Left lung (tissue), 8 donors: ENCODE measurements around the gene LPCAT1. TPM values are rescaled to one million over a fixed set of nuclear protein-coding genes. Genes with fewer than 3 reads are reported as not detected.

Experiments used
- microRNA-seq, 2 donors: library from miRNA; unstranded; fragments of <30 nt; microRNA quantifications; one replicate each; pipeline ENCODE4, GENCODE V29; 2019
- polyA plus RNA-seq, 6 donors: library from polyadenylated mRNA; unstranded; fragments of 120-200 nt; gene quantifications; one replicate each; pipeline ENCODE4 v1.2.1, GENCODE V29; 2013; ENCODE audit not compliant: insufficient read length in 6 of 6
- total RNA-seq, 2 donors: library from RNA; stranded (reverse); fragmentation: NEBNext Ultra II Directional; extraction: Animal tissue kit (Norgen Biotek cat#: 25700); gene quantifications; one replicate each; pipeline ENCODE4 v1.2.1, GENCODE V29; 2021
- donor health status: DM: no; HTN: yes; CAD: no.
- donor health status: DM: no; HTN: no; CAD: no.

LPCAT1 gene
- total and polyA plus RNA-seq, 8 donors, result 106 to 751 (median 148) TPM

Small RNAs within 50 kb of the gene (microRNA-seq; reads per million reads assigned to microRNA genes)
- gene MIR6075, result 0 reads per million in 2 donors

Other genes with a start within 250 kb of the LPCAT1 start
- under 1 TPM; 0.09 to 0.13 TPM for gene TERT, start 228.9 kb downstream of the LPCAT1 start, total RNA-seq
- gene TERT, start 228.9 kb downstream of the LPCAT1 start, polyA plus RNA-seq, result under 1 TPM; 0.10 to 0.35 (median 0.19) TPM
- 100 to 1,000 TPM; 169 to 171 TPM for gene CLPTM1L, start 178.9 kb downstream of the LPCAT1 start, total RNA-seq
- 100 to 1,000 TPM in 2 of 6 donors, 10 to 100 TPM in 4; 90.4 to 110 (median 92.7) TPM for gene CLPTM1L, start 178.9 kb downstream of the LPCAT1 start, polyA plus RNA-seq
- 1 to 10 TPM in 1 of 2 donors, under 1 TPM in 1; 0.10 to 4.3 TPM for gene SLC6A3, start 78.5 kb downstream of the LPCAT1 start, total RNA-seq
- 1 to 10 TPM; 1.3 to 4.5 (median 2.8) TPM for gene SLC6A3, start 78.5 kb downstream of the LPCAT1 start, polyA plus RNA-seq